ENCODE measurements around the gene AKAP7.

The AKAP7 gene

DNA sequence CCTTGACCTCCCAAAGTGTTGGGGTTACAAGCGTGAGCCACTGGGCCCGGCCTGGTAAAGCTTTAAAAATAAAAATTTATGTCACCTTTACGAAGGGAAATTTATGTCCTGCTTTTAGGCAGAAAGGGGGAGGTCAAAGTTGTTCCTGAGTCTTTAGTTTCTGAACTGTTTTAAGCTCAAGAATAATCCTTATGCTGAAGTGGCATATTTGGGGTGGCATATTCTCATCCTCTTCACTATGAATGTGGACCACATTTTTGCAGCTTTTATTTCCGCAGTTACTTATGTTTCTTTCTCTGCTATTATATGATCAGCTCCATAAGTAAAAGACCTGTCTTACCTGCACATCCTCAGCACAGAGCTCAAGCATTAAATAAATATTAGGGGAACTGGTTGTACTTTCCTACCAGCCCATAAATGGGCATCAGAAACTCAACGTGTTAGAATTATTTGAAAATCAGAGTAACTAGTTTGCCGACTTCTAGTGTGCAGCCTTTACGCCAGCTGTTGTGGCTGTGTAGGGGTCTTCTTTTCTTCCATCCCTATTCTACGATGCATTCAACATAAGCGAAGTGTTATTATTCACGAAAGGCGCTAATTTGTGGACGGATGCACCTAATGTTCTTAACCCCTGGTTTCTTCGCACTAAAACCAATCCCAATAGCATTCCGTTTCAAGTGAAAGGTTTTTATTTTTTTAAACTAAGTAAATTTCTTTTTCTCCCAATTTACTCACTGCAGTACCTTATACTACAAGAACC, 867 bp upstream of the AKAP7 start:
- DNase-seq (ENCODE audit: low read depth in 3 of 3), result no peak

DNA sequence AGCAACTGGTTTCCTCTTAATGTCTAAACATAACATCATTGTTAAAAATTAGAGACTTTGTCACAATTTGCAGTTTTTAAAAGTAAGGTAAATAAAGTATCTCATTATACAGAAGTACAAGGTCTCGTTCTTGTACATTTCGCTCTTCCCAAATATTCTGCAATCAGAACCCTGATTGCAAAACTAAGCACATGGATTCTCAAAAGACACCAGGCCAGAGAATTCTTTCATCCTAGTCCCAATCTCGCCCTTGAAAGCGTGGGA, 355 bp upstream of the AKAP7 start:
- no peak for DNase-seq (ENCODE audit: low read depth in 3 of 3)

GRCh38 chr6:131136021-131136786, 937 bp downstream of the AKAP7 start:
- DNase-seq (ENCODE audit: low read depth in 3 of 3), result no peak

DNA sequence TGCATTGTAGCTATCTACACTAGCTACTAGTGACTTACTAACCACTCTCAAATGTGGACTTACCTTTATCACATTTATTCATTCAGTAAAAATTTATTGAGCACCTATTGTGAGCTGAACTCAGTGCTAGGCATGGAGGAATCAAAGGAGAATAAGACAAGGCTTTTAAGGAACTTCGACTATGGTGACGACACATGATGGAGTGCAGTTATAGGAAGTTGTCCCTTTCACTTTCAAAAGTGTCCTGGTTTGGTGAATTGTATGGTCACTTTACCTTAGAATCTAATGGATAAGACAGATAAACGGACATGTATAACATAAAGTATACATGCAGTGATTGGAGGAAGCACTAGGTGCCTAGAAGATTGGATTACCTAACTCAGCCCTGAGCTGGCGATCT, 4.3 kb downstream of the AKAP7 start:
- no peak for DNase-seq (ENCODE audit: low read depth in 3 of 3)

GRCh38 chr6:131143319-131143718, 8.1 kb downstream of the AKAP7 start:
- no peak for DNase-seq (ENCODE audit: low read depth in 3 of 3)

DNA sequence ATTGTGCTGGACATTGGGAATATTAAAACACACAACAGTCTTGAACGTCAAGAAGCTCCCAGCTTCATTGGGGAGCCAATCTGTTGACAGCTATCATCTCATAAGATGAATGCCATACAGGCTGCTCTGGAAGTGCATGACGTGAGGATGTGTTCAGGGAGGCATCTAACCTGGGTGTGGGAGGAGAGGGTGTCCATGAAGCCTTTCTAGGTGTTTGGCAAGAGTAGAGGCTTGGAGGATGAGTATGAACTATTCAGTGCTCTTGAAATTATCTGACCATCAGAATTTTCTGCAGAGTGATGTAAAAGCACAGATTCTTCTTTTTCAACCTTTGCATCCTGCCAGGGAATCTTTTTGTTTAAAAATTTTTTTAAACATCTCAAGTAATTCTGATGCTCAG, 11.6 kb downstream of the AKAP7 start:
- no peak for DNase-seq (ENCODE audit: low read depth in 3 of 3)

DNA sequence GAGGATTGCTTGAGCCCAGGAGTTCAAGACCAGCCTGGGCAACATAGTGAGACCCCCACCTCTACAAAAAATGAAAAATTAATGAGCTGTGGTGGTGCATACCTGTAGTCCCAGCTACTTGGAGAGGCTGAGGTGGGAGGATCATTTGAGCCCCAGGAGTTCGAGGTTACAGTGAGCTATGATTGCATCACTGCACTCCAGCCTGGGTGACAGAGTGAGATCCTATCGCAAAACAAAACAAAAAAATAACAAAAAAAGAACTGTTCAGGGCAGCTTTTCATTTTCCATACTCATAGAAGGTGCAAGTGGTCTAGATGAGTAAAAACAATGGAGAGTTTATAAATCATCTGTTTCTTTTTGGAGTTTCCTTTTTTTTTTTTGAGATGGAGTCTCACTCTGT, 21.1 kb downstream of the AKAP7 start:
- DNase-seq (ENCODE audit: low read depth in 3 of 3), result no peak

- no peak for DNase-seq (ENCODE audit: low read depth in 3 of 3)
These were observed 24.3 kb downstream of the AKAP7 start for GRCh38 chr6:131159578-131159977.

DNA sequence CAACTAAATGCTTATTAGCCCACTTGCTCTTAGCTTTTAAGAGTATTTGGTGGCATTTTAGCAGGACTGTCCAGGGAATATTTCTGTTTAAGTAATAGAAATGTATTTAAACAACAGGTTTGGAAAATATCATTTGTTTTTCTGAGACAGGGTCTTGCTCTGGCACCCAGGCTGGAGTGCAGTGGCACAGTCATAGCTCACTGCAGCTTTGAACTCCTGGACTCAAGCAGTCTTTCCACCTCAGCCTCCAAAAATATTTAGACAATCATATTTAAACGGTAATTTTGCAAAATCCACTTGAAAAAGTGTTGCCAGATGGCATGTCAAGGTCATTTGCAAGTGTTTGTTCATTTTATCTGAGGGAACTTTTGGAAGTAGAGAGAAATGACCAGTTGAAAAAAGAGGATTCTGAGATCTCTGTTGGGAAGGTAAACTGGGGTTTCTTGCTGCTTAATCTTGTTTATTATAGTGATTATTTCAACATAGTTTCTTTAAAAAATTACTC, 25.0 kb downstream of the AKAP7 start:
- DNase-seq (ENCODE audit: low read depth in 3 of 3), result no peak

DNA sequence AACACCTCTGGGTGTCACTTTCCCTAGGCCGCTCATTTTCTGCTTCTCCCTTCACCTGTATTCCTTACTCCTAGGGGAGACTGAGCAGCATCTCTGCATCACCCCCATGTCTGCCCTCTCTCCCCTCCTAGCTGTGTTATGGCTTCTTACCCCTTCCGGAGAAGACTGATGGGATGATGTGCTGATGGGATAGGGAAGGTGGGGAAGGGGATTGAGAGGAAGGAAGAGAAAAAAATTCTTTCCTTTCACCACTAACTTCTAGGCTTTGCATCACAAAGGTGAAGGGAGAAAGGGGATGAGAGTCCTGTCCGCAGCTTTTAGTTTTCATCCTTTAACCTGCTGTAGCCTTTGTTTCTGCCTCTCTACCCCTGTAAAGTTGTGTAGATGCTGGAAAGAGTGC, 26.7 kb downstream of the AKAP7 start:
- no peak for DNase-seq (ENCODE audit: low read depth in 3 of 3)

GRCh38 chr6:131163886-131164285, 28.6 kb downstream of the AKAP7 start:
- no peak for DNase-seq (ENCODE audit: low read depth in 3 of 3)

DNA sequence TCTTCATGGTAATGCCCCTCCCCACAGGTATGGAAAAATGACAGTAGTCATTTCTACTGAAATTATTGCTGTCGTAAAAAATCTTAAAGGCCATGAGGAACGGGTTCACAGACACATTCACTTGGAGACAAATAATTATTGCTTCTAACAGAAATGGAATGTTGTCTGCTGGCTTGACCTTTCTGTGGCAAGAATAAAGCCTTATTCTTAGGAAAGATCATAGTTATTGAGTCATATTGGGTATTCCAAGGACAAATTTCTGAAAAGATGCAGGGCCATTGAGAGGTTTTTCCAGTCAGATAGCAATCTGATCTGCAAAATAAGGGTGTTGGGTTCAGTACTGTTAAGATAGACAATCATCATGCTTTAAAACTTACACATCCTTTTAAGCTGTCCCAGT, 29.2 kb downstream of the AKAP7 start:
- no peak for DNase-seq (ENCODE audit: low read depth in 3 of 3)

DNA sequence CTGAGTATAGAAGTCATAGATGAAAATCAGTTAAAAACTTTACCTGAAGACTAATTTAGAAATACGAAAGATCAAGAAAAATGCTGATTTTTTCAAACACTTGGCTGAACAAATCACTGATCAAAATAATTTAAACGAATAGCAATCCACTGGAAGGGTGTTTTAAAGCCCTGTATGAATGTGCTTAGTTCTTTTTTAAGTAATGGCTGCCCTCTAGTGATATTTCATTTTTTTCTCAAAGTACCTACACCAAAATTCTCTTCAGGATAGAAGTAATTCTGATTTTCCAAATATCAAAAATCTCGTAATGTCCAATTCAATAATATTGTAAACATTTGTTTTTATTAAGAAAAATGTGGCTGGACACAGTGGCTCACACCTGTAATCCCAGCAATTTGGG, 32.5 kb downstream of the AKAP7 start:
- no peak for DNase-seq (ENCODE audit: low read depth in 3 of 3)

DNA sequence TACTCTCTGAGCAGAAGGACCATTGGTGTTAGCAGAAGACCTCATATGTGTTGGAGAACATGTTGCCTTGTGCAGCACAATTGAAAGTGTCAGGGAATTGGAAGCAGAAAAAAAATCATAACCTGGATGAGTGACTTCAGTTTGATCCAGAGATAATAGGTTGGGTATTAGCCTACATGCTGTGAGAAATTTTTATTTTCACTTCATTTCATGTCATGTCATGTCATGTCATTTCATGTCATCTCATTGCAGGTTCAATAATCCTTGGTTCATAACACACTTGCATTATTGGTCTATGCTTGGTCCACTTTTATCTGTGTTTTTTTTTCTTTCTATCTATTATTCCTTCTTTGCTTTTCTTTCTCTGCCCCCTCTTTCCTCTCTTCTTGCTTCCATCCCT, 34.3 kb downstream of the AKAP7 start:
- no peak for DNase-seq (ENCODE audit: low read depth in 3 of 3)

DNA sequence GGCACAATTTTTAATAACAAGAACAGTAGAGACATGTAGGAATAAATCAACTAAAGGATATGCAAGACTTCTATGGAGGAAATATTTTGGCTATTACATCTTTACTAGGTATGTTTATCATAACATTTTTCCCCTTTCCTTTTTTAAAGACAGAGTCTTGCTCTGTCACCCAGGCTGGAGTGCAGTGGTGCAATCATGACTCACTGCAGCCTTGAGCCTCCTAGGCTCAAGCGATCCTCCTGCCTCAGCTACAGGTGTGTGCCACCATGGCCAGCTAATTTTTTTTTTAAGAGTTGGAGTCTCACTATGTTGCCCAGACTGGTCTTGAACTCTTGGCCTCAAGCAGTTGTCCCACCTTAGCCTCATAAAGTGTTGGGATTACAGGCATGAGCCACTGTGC, 37.0 kb downstream of the AKAP7 start:
- no peak for DNase-seq (ENCODE audit: low read depth in 3 of 3)

DNA sequence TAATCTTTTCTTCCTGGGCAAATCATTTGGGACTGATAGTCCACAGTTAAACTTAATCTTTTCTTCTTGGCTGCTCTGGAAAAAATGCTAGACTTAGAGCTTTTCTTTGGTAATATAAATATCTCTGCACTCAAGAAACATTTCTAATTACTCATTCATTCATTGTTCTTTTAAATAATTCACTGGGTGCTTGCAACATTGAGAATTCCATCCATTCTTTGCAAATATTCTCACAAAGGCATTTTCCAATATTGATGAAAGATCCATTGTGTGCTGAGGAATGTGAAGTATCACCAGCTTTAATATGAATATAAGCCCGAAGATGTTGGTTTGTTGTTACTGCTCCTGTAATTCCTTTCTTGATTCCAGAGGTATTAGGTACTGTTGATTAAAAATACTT, 38.4 kb downstream of the AKAP7 start:
- DNase-seq (ENCODE audit: low read depth in 3 of 3), result no peak

GRCh38 chr6:131175564-131175963, 40.3 kb downstream of the AKAP7 start:
- no peak for DNase-seq (ENCODE audit: low read depth in 3 of 3)

- DNase-seq (ENCODE audit: low read depth in 3 of 3), result no peak
These were observed 42.7 kb downstream of the AKAP7 start for GRCh38 chr6:131177996-131178395.

- DNase-seq (ENCODE audit: low read depth in 3 of 3), result no peak
These were observed 47.7 kb downstream of the AKAP7 start for GRCh38 chr6:131182991-131183425.

- DNase-seq (ENCODE audit: low read depth in 3 of 3), result no peak
These were observed 48.3 kb downstream of the AKAP7 start for GRCh38 chr6:131183427-131184095.

DNA sequence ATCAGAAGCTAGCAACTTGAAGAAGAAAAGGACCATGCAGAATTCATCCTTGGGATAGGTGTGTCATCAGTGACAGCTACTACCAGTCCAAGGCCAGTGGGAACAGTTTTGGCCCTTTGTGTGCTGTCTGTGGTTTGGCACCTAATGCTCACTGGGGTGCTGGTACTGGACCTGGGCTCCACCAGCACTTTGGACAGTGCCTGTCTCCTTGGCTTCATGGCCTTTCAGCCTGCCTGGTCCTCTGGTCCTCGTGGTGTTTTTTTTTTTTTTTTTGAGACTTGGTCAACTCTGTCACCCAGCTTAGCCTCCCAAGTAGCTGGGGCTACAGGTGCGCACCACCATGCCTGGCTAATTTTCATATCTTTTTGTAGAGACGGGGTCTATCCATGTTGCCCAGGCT, 56.3 kb downstream of the AKAP7 start:
- DNase-seq (ENCODE audit: low read depth in 3 of 3), result no peak

GRCh38 chr6:131197716-131198115, 62.4 kb downstream of the AKAP7 start:
- no peak for DNase-seq (ENCODE audit: low read depth in 3 of 3)
